Cortex of kidney (tissue), 1 donor: ENCODE results near the gene EDDM3A.
"Not testable (repeated sequence)": the region's sequence is repeated elsewhere in the genome, so short reads cannot be mapped to it uniquely, and the experiment has no call there.

ENCODE experiments used
- DNase-seq: peaks from one replicate; lab custom pipeline; 2025; lab: John Stamatoyannopoulos, UW

Gene EDDM3A

GRCh38 chr14:20733684-20734429 is 11.8 kb upstream of the EDDM3A start:
- DNase-seq = no peak

GRCh38 chr14:20734430-20734806 is 11.3 kb upstream of the EDDM3A start:
- no peak for DNase-seq

- DNase-seq = not testable (repeated sequence)
These were observed 7.4 kb upstream of the EDDM3A start for GRCh38 chr14:20738292-20738691.

GRCh38 chr14:20742132-20742531 is 3.6 kb upstream of the EDDM3A start:
- DNase-seq = no peak

- no peak for DNase-seq
These were observed 2.1 kb upstream of the EDDM3A start for GRCh38 chr14:20743556-20743955.

- DNase-seq = no peak
These were observed 879 bp downstream of the EDDM3A start for GRCh38 chr14:20746566-20746965.

GRCh38 chr14:20748439-20748838 is 2.8 kb downstream of the EDDM3A start:
- no peak for DNase-seq

GRCh38 chr14:20750194-20750593 is 4.5 kb downstream of the EDDM3A start:
- no peak for DNase-seq

- DNase-seq = no peak
These were observed 6.4 kb downstream of the EDDM3A start for GRCh38 chr14:20751963-20752562.

GRCh38 chr14:20754308-20754707 is 8.6 kb downstream of the EDDM3A start:
- no peak for DNase-seq

GRCh38 chr14:20755037-20755436 is 9.3 kb downstream of the EDDM3A start:
- no peak for DNase-seq

- no peak for DNase-seq
These were observed 12.3 kb downstream of the EDDM3A start for GRCh38 chr14:20757965-20758364.

GRCh38 chr14:20759465-20759864 is 13.8 kb downstream of the EDDM3A start:
- DNase-seq = not testable (repeated sequence)

GRCh38 chr14:20760950-20761349 is 15.3 kb downstream of the EDDM3A start:
- DNase-seq = no peak

- no peak for DNase-seq
These were observed 22.9 kb downstream of the EDDM3A start for GRCh38 chr14:20768593-20768892.

- no peak for DNase-seq
These were observed 23.7 kb downstream of the EDDM3A start for GRCh38 chr14:20769421-20769820.

GRCh38 chr14:20772650-20773049 is 27.0 kb downstream of the EDDM3A start:
- no peak for DNase-seq

GRCh38 chr14:20774258-20774824 is 28.7 kb downstream of the EDDM3A start:
- DNase-seq = no peak

GRCh38 chr14:20775043-20775442 is 29.4 kb downstream of the EDDM3A start:
- DNase-seq = no peak

GRCh38 chr14:20775901-20776300 is 30.2 kb downstream of the EDDM3A start:
- DNase-seq = no peak

- no peak for DNase-seq
These were observed 36.1 kb downstream of the EDDM3A start for GRCh38 chr14:20781803-20782202.

- no peak for DNase-seq
These were observed 36.7 kb downstream of the EDDM3A start for GRCh38 chr14:20782280-20782890.

GRCh38 chr14:20787025-20787424 is 41.3 kb downstream of the EDDM3A start:
- no peak for DNase-seq
